ENCODE results near the gene BCAS1. TPM values are rescaled to one million over a fixed set of nuclear protein-coding genes. Genes with fewer than 3 reads are reported as not detected.

BCAS1 gene
- total RNA-seq, 1 donor from 2014 or later = 4.3 TPM

GRCh38 chr20:53907968-53908751, 162.2 kb downstream of the BCAS1 start:
- no peak for DNase-seq (ENCODE audit: low spot score)

- DNase-seq (ENCODE audit: low spot score) = no peak
Observed at GRCh38 chr20:53905820-53906191, 164.6 kb downstream of the BCAS1 start.

- DNase-seq (ENCODE audit: low spot score) = no peak
Observed at GRCh38 chr20:53905019-53905819, 165.2 kb downstream of the BCAS1 start.

GRCh38 chr20:53904261-53904660, 166.1 kb downstream of the BCAS1 start:
- no peak for DNase-seq (ENCODE audit: low spot score)

- no peak for DNase-seq (ENCODE audit: low spot score)
Observed at GRCh38 chr20:53903652-53903987, 166.8 kb downstream of the BCAS1 start.

- no peak for DNase-seq (ENCODE audit: low spot score)
Observed at GRCh38 chr20:53902968-53903651, 167.3 kb downstream of the BCAS1 start.

- no peak for DNase-seq (ENCODE audit: low spot score)
Observed at GRCh38 chr20:53901497-53902096, 168.8 kb downstream of the BCAS1 start.

- DNase-seq (ENCODE audit: low spot score) = no peak
Observed at GRCh38 chr20:53901064-53901463, 169.3 kb downstream of the BCAS1 start.

GRCh38 chr20:53900380-53900999, 169.9 kb downstream of the BCAS1 start:
- peak; percentile 31 for DNase-seq (ENCODE audit: low spot score)

- no peak for DNase-seq (ENCODE audit: low spot score)
Observed at GRCh38 chr20:53899351-53900167, 170.8 kb downstream of the BCAS1 start.

GRCh38 chr20:53898556-53898931, 171.8 kb downstream of the BCAS1 start:
- no peak for DNase-seq (ENCODE audit: low spot score)

GRCh38 chr20:53897884-53898555, 172.4 kb downstream of the BCAS1 start:
- DNase-seq (ENCODE audit: low spot score) = no peak

GRCh38 chr20:53896647-53897046, 173.7 kb downstream of the BCAS1 start:
- no peak for DNase-seq (ENCODE audit: low spot score)

GRCh38 chr20:53896041-53896440, 174.4 kb downstream of the BCAS1 start:
- no peak for DNase-seq (ENCODE audit: low spot score)

- DNase-seq (ENCODE audit: low spot score) = no peak
Observed at GRCh38 chr20:53895385-53895755, 175.0 kb downstream of the BCAS1 start.

GRCh38 chr20:53894707-53895384, 175.5 kb downstream of the BCAS1 start:
- no peak for DNase-seq (ENCODE audit: low spot score)
